ENCODE results near the gene XRN2.
A peak's percentile ranks its signal among the peaks of the same experiment; 100 is the strongest.

Gene XRN2

GRCh38 chr20:21279706-21280521 lies 23.2 kb upstream of the XRN2 start:
- Mint-ChIP-seq H3K9me3 (no peaks in the 10 kb centered on the region), H3K36me3 (ENCODE audit: insufficient read depth) (no peaks in the 10 kb centered on the region), H3K4me3 (no peak overlapping the region), H3K27me3 (peaks cover 18 to 23% of the 10 kb centered on the region in 2 donors), H3K27ac (no peak overlapping the region), H3K4me1 (ENCODE audit: low read depth in 2 of 2) (peaks cover 0 to 4% of the 10 kb centered on the region in 2 donors)
- ATAC-seq (replicated peaks) (no peak), DNase-seq (no peak)

GRCh38 chr20:21280522-21281016 lies 22.6 kb upstream of the XRN2 start:
- Mint-ChIP-seq H3K4me1 (ENCODE audit: low read depth in 2 of 2) (peaks cover 0 to 4% of the 10 kb centered on the region in 2 donors), H3K4me3 (no peak overlapping the region), H3K36me3 (ENCODE audit: insufficient read depth) (no peaks in the 10 kb centered on the region), H3K27ac (no peak overlapping the region), H3K9me3 (no peaks in the 10 kb centered on the region), H3K27me3 (peaks cover 23 to 25% of the 10 kb centered on the region in 2 donors)
- DNase-seq = no peak
- ATAC-seq (replicated peaks) = no peak

GRCh38 chr20:21286775-21287174 lies 16.4 kb upstream of the XRN2 start:
- DNase-seq (no peak), ATAC-seq (replicated peaks) (no peak)
- no peaks in the 10 kb centered on the region for H3K36me3 Mint-ChIP-seq (ENCODE audit: insufficient read depth)
- peaks cover 55 to 78% of the 10 kb centered on the region in 2 donors for H3K27me3 Mint-ChIP-seq
- H3K9me3 Mint-ChIP-seq = no peaks in the 10 kb centered on the region
- H3K4me3 Mint-ChIP-seq = no peak overlapping the region
- no peak overlapping the region for H3K27ac Mint-ChIP-seq
- no peaks in the 10 kb centered on the region for H3K4me1 Mint-ChIP-seq (ENCODE audit: low read depth in 2 of 2)

GRCh38 chr20:21288587-21289370 lies 14.4 kb upstream of the XRN2 start:
- Mint-ChIP-seq H3K27me3 (peaks cover 51 to 78% of the 10 kb centered on the region in 2 donors), H3K27ac (no peak overlapping the region), H3K4me3 (no peak overlapping the region), H3K36me3 (ENCODE audit: insufficient read depth) (no peaks in the 10 kb centered on the region), H3K4me1 (ENCODE audit: low read depth in 2 of 2) (no peaks in the 10 kb centered on the region), H3K9me3 (no peaks in the 10 kb centered on the region)
- DNase-seq (no peak), ATAC-seq (replicated peaks) (no peak)

- no peaks in the 10 kb centered on the region for H3K36me3 Mint-ChIP-seq (ENCODE audit: insufficient read depth)
- no peak overlapping the region for H3K27ac Mint-ChIP-seq
- no peak overlapping the region for H3K4me3 Mint-ChIP-seq
- DNase-seq (no peak), ATAC-seq (replicated peaks) (no peak)
- H3K9me3 Mint-ChIP-seq = no peaks in the 10 kb centered on the region
- no peaks in the 10 kb centered on the region for H3K4me1 Mint-ChIP-seq (ENCODE audit: low read depth in 2 of 2)
- H3K27me3 Mint-ChIP-seq = peaks cover 45 to 69% of the 10 kb centered on the region in 2 donors
These were observed 13.5 kb upstream of the XRN2 start for GRCh38 chr20:21289651-21290050.

- H3K4me1 Mint-ChIP-seq (ENCODE audit: low read depth in 2 of 2) = no peaks in the 10 kb centered on the region
- H3K4me3 Mint-ChIP-seq = no peak overlapping the region
- H3K9me3 Mint-ChIP-seq = no peaks in the 10 kb centered on the region
- no peak for DNase-seq
- no peak for ATAC-seq (replicated peaks)
- no peaks in the 10 kb centered on the region for H3K36me3 Mint-ChIP-seq (ENCODE audit: insufficient read depth)
- peaks cover 34 to 57% of the 10 kb centered on the region in 2 donors for H3K27me3 Mint-ChIP-seq
- no peak overlapping the region for H3K27ac Mint-ChIP-seq
These were observed 12.1 kb upstream of the XRN2 start for GRCh38 chr20:21291026-21291425.

GRCh38 chr20:21294755-21295154 lies 8.4 kb upstream of the XRN2 start:
- H3K27ac Mint-ChIP-seq = no peak overlapping the region
- DNase-seq = no peak
- H3K4me3 Mint-ChIP-seq = no peak overlapping the region
- H3K27me3 Mint-ChIP-seq = peaks cover 8 to 22% of the 10 kb centered on the region in 2 donors
- H3K4me1 Mint-ChIP-seq (ENCODE audit: low read depth in 2 of 2) = no peaks in the 10 kb centered on the region
- no peaks in the 10 kb centered on the region for H3K9me3 Mint-ChIP-seq
- no peaks in the 10 kb centered on the region for H3K36me3 Mint-ChIP-seq (ENCODE audit: insufficient read depth)
- ATAC-seq (replicated peaks) = no peak

GRCh38 chr20:21301940-21302663 lies 1.0 kb upstream of the XRN2 start:
- DNase-seq (no peak), ATAC-seq (replicated peaks) (no peak)
- peak overlapping the region; percentile 98 to 99 for H3K27ac Mint-ChIP-seq
- peak overlapping the region; percentile 95 for H3K4me3 Mint-ChIP-seq
- H3K4me1 Mint-ChIP-seq (ENCODE audit: low read depth in 2 of 2) = peaks cover 24 to 25% of the 10 kb centered on the region in 2 donors
- H3K9me3 Mint-ChIP-seq = no peaks in the 10 kb centered on the region
- peaks cover 18% of the 10 kb centered on the region for H3K36me3 Mint-ChIP-seq (ENCODE audit: insufficient read depth)
- H3K27me3 Mint-ChIP-seq = no peaks in the 10 kb centered on the region

- Mint-ChIP-seq H3K27ac (peak overlapping the region; percentile 98 to 99), H3K9me3 (no peaks in the 10 kb centered on the region), H3K4me1 (ENCODE audit: low read depth in 2 of 2) (peaks cover 24 to 25% of the 10 kb centered on the region in 2 donors), H3K27me3 (no peaks in the 10 kb centered on the region), H3K4me3 (peak overlapping the region; percentile 95), H3K36me3 (ENCODE audit: insufficient read depth) (peaks cover 18% of the 10 kb centered on the region)
- ATAC-seq (replicated peaks) = peak; percentile 24
- DNase-seq = no peak
These were observed 469 bp upstream of the XRN2 start for GRCh38 chr20:21302664-21303060.

GRCh38 chr20:21303872-21304586 lies 898 bp downstream of the XRN2 start:
- peaks cover 18% of the 10 kb centered on the region for H3K36me3 Mint-ChIP-seq (ENCODE audit: insufficient read depth)
- no peaks in the 10 kb centered on the region for H3K27me3 Mint-ChIP-seq
- H3K4me3 Mint-ChIP-seq = peak overlapping the region; percentile 95
- peak; percentile 11 for ATAC-seq (replicated peaks)
- H3K27ac Mint-ChIP-seq = peak overlapping the region; percentile 98 to 99
- no peak for DNase-seq
- H3K9me3 Mint-ChIP-seq = no peaks in the 10 kb centered on the region
- peaks cover 27 to 30% of the 10 kb centered on the region in 2 donors for H3K4me1 Mint-ChIP-seq (ENCODE audit: low read depth in 2 of 2)

- Mint-ChIP-seq H3K36me3 (ENCODE audit: insufficient read depth) (peaks cover 19% of the 10 kb centered on the region), H3K4me3 (peak overlapping the region in 1 of 2 donors; percentile 44), H3K27me3 (no peaks in the 10 kb centered on the region), H3K9me3 (no peaks in the 10 kb centered on the region), H3K4me1 (ENCODE audit: low read depth in 2 of 2) (peaks cover 37 to 53% of the 10 kb centered on the region in 2 donors), H3K27ac (no peak overlapping the region)
- DNase-seq = no peak
- no peak for ATAC-seq (replicated peaks)
These were observed 5.2 kb downstream of the XRN2 start for GRCh38 chr20:21308340-21308739.

- Mint-ChIP-seq H3K36me3 (ENCODE audit: insufficient read depth) (peaks cover 13% of the 10 kb centered on the region), H3K4me1 (ENCODE audit: low read depth in 2 of 2) (peaks cover 38 to 56% of the 10 kb centered on the region in 2 donors), H3K4me3 (peak overlapping the region in 1 of 2 donors; percentile 1), H3K27ac (no peak overlapping the region), H3K27me3 (no peaks in the 10 kb centered on the region), H3K9me3 (no peaks in the 10 kb centered on the region)
- DNase-seq (no peak), ATAC-seq (replicated peaks) (no peak)
These were observed 6.7 kb downstream of the XRN2 start for GRCh38 chr20:21309678-21310467.

Measured in effector memory CD8-positive, alpha-beta T cell (primary cell).